GM18520 (cell line): ENCODE measurements around the gene CCM2.
"Not testable (repeated sequence)": the region's sequence is repeated elsewhere in the genome, so short reads cannot be mapped to it uniquely, and the experiment has no call there.

Experiments used
- ATAC-seq: cut with Tn5 transposase; IDR thresholded peaks from one replicate; pipeline ENCODE4 v1.9.1; 2021; ENCODE audit not compliant: unreplicated experiment

The CCM2 gene

GRCh38 chr7:45092931-45093235 is 92.9 kb downstream of the CCM2 start:
- ATAC-seq, result no peak

- ATAC-seq, result no peak
These were observed 99.2 kb downstream of the CCM2 start for GRCh38 chr7:45098983-45099839.

GRCh38 chr7:45099891-45100760 is 100.1 kb downstream of the CCM2 start:
- ATAC-seq, result no peak

GRCh38 chr7:45100761-45101480 is 100.9 kb downstream of the CCM2 start:
- no peak for ATAC-seq

GRCh38 chr7:45101748-45102147 is 101.7 kb downstream of the CCM2 start:
- ATAC-seq, result no peak

- ATAC-seq, result no peak
These were observed 103.0 kb downstream of the CCM2 start for GRCh38 chr7:45102785-45103712.

GRCh38 chr7:45103958-45104843 is 104.2 kb downstream of the CCM2 start:
- ATAC-seq, result no peak

GRCh38 chr7:45104844-45105587 is 105.0 kb downstream of the CCM2 start:
- no peak for ATAC-seq

GRCh38 chr7:45105588-45106188 is 105.7 kb downstream of the CCM2 start:
- ATAC-seq, result no peak

- ATAC-seq, result no peak
These were observed 106.8 kb downstream of the CCM2 start for GRCh38 chr7:45106820-45107219.

- ATAC-seq, result no peak
These were observed 107.4 kb downstream of the CCM2 start for GRCh38 chr7:45107356-45107755.

- ATAC-seq, result no peak
These were observed 108.9 kb downstream of the CCM2 start for GRCh38 chr7:45108863-45109262.

- ATAC-seq, result peak; percentile 93
These were observed 111.6 kb downstream of the CCM2 start, which contains the start of gene TBRG4 for GRCh38 chr7:45111298-45112223. Gene TBRG4, minus strand, starts transcription at chr7:45111697. Its CDS starts 2,460 bp downstream, at chr7:45109237.

- no peak for ATAC-seq
These were observed 112.6 kb downstream of the CCM2 start for GRCh38 chr7:45112648-45113047.

- not testable (repeated sequence) for ATAC-seq
These were observed 114.3 kb downstream of the CCM2 start for GRCh38 chr7:45114257-45114656.

- no peak for ATAC-seq
These were observed 114.9 kb downstream of the CCM2 start for GRCh38 chr7:45114926-45115325.

- no peak for ATAC-seq
These were observed 116.0 kb downstream of the CCM2 start for GRCh38 chr7:45116048-45116447.
